Stimulated activated CD8-positive, alpha-beta memory T cell treated with anti-CD3 and anti-CD28 coated beads, Interleukin-7, amount 100 ng/mL, for 24 hours (primary cell): ENCODE results near the gene AWAT1.
"Not testable (repeated sequence)": the region's sequence is repeated elsewhere in the genome, so short reads cannot be mapped to it uniquely, and the experiment has no call there.

Source experiments
- DNase-seq: peaks from one replicate; pipeline ENCODE4 v3.0.0-alpha.2; 2020; ENCODE audit warnings: low read depth

AWAT1 gene

GRCh38 chrX:70262952-70263567 lies 28.6 kb downstream of the AWAT1 start:
- DNase-seq, result peak; percentile 0

DNA sequence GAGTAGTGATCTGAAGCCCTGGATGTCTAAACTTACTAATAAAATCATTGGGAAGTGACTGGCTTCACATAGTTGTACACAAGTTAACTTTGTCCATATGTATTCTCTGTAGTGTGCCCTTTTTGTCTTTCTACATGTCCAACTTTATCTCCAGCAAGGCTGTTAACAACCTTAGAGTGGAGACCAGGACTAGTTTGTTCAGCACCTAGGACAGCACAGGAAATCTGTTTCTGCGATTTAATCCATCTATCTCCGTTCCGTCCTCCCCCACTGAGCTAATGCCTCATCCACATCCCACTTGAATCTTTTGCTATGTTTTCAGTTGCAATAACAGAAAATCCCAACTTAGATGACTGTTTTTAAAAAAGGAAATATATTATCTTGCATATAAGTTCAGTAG lies 30.3 kb downstream of the AWAT1 start:
- no peak for DNase-seq

GRCh38 chrX:70268034-70268433 lies 33.6 kb downstream of the AWAT1 start, which contains the start of gene ARR3:
ARR3 (plus strand) TSS chrX:70268334; CDS start chrX:70269386, 1,052 bp downstream.
- no peak for DNase-seq

DNA sequence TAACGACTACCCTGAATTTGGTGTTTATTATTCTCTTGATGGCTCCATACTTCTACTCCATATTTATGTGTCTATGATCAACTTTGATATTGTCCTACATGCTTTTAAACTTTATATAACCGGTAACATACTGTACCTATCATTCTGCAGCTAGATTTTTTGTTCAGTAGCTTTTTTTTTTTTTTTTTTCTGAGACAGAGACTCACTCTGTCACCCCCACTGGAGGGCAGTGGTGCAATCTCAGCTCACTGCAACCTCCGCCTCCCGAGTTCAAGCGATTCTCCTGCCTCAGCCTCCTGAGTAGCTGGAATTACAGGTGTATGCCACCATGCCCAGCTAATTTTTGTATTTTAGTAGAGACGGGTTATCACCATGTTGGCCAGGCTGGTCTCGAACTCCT lies 39.6 kb downstream of the AWAT1 start:
- not testable (repeated sequence) for DNase-seq

DNA sequence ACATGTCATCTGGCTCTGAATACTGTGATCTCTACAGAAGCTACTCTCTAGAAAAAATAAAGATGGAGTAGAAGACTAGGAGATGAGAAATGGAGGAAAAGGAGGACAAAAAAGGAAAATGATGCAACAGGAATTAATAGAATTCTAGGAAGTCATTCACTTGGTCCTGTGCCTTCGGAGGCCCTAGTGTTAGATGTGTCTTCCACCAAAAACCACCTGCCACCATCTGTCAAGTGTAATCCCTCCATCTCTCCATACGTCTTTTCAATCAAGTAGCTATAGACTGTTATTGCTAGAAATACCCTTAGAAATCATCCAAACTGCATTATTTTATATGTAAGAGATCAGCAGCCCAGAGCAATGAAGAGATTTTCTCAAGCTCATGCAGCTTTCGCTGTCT lies 44.6 kb downstream of the AWAT1 start:
- DNase-seq, result no peak

DNA sequence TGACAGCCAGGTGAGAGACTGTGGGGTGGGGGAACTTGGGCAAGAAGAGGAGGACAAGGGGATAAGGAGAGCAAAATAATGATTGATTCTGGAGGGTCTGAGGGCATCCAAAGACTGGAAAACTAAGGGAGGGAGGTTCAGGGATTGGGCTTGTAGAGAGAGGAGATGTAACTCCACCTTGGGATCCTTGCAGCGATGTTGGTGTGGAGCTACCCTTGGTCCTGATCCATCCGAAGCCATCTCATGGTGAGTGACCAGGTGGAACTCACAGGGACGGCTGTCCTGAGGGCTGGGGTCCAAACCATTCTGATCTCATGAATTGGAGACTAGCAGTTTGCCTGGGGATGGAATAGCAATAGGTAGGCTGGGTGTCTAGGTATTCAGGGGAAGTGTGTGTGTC lies 46.1 kb downstream of the AWAT1 start:
- DNase-seq, result no peak

- no peak for DNase-seq
Measured at GRCh38 chrX:70281951-70282350, 47.5 kb downstream of the AWAT1 start, which contains the start of gene RAB41. RAB41 (plus strand) TSS chrX:70282172; CDS start chrX:70282218, 46 bp downstream.

- no peak for DNase-seq
Measured at GRCh38 chrX:70289168-70289792, 54.8 kb downstream of the AWAT1 start.
